HG03571 (cell line): ENCODE results near the gene DYRK1A.

Source experiments
- ATAC-seq: cut with Tn5 transposase; IDR thresholded peaks from one replicate; pipeline ENCODE4 v1.9.1; 2021; ENCODE audit not compliant: unreplicated experiment

Gene DYRK1A

GRCh38 chr21:37563641-37564340 lies 197.2 kb downstream of the DYRK1A start:
- ATAC-seq: peak; percentile 79

- ATAC-seq: peak; percentile 33
These were observed 197.9 kb downstream of the DYRK1A start for GRCh38 chr21:37564341-37564923.

GRCh38 chr21:37564924-37565529 lies 198.5 kb downstream of the DYRK1A start:
- ATAC-seq: no peak

DNA sequence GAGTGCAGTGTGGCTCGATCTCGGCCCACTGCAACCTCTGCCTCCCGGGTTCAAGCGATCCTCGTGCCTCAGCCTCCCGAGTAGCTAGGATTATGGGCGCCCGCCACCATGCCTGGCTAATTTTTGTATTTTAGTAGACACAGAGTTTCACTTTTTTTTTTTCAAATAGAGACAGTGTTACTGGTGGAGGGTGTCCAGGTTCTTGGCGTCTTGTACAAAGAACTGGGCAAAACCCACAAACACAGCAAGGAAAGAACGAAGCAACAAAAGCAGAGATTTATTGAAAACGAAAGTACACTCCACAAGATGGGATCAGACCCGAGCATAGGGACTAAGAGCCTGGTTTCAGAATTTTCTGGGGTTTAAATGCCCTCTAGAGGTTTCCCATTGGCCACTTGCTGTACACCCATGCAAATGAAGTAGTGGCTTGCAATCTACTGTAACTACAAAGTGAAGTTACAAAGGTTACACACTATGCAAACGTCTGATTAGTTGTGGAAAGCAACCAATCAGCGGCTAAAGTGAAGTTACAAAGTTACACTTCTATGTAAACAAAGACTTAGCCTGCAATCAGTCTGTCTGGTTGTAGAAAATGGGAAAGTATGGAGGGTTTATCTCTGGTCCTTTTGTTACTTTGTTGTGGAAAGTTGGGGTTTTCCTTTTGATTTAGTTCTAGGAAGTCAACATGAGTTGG lies 199.1 kb downstream of the DYRK1A start:
- no peak for ATAC-seq

DNA sequence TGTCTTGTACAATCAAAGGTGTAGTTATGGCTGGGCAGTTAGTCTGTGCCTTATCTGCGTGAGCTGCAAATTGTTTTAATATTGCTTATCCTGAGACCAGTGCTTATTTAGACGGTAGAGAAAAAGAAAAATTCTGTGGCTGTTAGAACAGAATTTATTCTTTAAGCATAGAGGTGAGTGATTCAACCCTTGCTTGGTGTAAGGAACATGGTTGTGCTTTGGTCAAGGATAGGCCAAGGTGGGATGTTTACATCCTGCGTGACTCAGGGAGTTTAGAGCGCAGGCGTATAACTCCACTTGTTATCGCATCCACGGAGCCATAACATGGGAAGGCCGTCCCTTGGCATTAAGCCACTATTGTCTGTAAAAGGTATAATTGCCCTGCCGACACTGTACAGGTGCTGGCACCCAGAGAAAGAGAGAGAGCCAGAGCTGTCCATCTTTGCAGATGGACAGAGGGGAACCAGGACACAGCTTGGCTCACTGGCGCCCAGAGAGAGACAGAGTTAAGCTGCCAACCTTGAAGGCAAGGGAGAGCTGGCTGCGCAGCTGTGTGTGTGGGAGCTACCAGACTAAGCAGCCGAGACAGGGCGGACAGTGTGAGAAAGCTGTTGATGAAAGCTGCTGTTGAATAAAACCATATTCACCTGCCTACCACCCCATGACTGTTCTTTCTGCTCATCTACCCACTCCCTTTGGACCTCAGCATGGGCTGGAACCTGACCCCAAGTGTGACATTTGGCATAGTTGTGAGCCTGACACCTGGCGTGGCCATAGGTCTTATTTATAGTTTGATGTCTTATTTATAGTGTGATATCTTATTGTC lies 200.4 kb downstream of the DYRK1A start:
- ATAC-seq: no peak

- ATAC-seq: no peak
These were observed 201.8 kb downstream of the DYRK1A start for GRCh38 chr21:37568415-37568814.

DNA sequence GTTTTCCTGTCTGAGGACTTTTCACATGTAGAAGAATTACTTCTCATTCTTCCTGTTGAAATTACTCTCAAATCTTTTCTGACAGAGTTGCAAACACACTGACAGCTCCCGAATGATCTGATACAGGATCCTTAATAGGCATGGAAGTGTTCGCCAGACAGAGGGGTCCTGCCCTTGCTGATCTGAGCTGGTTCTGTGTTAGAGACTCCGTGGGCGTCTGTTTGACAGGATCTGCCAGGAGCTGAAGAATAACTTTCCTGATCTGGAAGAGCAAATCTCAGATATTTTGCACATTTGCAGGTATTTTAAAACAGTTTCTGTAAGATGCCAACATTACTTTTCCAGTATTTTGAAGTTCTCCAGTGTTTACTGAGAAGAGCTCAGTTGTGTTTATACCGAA lies 202.3 kb downstream of the DYRK1A start:
- no peak for ATAC-seq

- ATAC-seq: no peak
These were observed 204.9 kb downstream of the DYRK1A start for GRCh38 chr21:37571442-37571841.

DNA sequence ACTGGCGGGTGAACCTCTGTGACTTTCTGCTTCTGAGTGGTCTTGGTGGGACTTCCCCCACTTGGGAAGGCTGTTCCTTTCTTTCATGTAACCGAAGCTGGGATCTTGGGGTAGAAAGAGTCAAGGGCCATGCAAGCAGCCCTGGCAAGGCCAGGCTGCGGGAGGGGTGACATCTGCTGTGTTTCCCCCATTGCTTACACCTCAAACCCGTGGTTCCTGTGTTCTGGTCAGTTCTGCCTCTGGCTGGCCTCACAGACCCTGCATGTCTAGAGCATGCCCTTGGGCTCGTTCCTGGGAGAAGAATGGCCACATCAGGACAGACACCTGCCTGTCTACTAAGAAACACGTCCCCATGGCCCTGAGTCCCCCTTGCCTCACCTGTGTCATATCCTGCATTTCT lies 207.7 kb downstream of the DYRK1A start:
- no peak for ATAC-seq

GRCh38 chr21:37574751-37575150 lies 208.2 kb downstream of the DYRK1A start:
- no peak for ATAC-seq

- no peak for ATAC-seq
These were observed 209.0 kb downstream of the DYRK1A start for GRCh38 chr21:37575580-37575979.
